ENCODE results near the gene EIF2B4. TPM values are rescaled to one million over a fixed set of nuclear protein-coding genes. Genes with fewer than 3 reads are reported as not detected.

Gene EIF2B4
- total RNA-seq, 1 donor from 2014 or later = 35.0 TPM

DNA sequence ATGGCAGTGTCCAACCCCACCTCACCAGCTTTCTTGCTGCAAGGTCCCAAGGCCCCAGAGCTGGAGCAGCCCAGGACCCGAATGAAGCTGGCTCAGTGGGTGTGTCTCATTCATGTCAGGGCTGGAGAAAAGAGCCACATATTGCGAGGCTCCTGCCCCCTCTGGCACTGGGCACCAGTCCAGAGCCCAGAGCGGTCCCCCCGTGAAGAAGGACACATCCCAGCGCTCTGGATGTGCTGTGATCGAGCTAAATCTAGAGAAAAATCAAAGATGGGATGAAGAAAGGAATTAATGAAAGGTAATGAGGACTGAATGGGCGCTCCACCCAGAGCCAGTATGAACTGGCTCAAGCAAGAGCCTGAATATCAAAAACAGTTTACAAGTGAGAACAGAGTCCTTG, 34.0 kb downstream of the EIF2B4 start:
- ATAC-seq = no peak
- Histone ChIP-seq H3K36me3 (peaks cover 97% of the 10 kb centered on the region), H3K27me3 (no peaks in the 10 kb centered on the region)

DNA sequence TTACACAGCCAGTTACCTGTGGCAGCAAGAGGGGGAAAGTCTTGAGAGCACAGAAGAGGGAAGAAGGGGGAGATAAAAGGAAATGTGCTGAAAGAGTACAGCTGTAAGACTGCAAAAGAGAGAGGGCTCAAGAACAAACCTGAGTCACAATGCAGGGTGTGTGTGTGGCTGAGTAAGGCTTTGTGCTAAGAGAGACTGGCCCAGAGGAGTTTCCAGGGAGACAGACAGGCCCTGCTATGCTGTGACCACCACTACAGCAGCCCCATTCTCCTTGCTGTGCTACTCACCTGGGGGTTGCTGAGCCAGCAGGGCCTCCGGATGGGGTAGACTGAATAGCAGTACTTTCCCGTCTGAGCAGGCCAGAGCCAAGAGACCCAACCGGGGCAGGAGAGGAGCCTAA, 34.8 kb downstream of the EIF2B4 start:
- ATAC-seq (peak; percentile 26), DNase-seq (no peak)
- Histone ChIP-seq H3K4me3 (no peak overlapping the region), H3K27me3 (no peaks in the 10 kb centered on the region), H3K36me3 (peaks cover 95% of the 10 kb centered on the region), H3K27ac (no peak overlapping the region), H3K4me1 (no peaks in the 10 kb centered on the region), H3K9me3 (no peaks in the 10 kb centered on the region)
- TF ChIP-seq, protein P1, sequence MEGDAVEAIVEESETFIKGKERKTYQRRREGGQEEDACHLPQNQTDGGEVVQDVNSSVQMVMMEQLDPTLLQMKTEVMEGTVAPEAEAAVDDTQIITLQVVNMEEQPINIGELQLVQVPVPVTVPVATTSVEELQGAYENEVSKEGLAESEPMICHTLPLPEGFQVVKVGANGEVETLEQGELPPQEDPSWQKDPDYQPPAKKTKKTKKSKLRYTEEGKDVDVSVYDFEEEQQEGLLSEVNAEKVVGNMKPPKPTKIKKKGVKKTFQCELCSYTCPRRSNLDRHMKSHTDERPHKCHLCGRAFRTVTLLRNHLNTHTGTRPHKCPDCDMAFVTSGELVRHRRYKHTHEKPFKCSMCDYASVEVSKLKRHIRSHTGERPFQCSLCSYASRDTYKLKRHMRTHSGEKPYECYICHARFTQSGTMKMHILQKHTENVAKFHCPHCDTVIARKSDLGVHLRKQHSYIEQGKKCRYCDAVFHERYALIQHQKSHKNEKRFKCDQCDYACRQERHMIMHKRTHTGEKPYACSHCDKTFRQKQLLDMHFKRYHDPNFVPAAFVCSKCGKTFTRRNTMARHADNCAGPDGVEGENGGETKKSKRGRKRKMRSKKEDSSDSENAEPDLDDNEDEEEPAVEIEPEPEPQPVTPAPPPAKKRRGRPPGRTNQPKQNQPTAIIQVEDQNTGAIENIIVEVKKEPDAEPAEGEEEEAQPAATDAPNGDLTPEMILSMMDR (IDR thresholded peaks at IDR 0.05) = no peak
- intact Hi-C loops (cut with DNase I) = no loop called here

More for the DNA sequence above, 34.0 kb downstream of the EIF2B4 start:
- Histone ChIP-seq H3K9me3 (no peaks in the 10 kb centered on the region), H3K4me3 (no peak overlapping the region), H3K27ac (no peak overlapping the region), H3K4me1 (no peaks in the 10 kb centered on the region)
- DNase-seq = no peak
- intact Hi-C loops (cut with DNase I) = no loop called here
- TF ChIP-seq, protein P1 (IDR thresholded peaks at IDR 0.05) = no peak

DNA sequence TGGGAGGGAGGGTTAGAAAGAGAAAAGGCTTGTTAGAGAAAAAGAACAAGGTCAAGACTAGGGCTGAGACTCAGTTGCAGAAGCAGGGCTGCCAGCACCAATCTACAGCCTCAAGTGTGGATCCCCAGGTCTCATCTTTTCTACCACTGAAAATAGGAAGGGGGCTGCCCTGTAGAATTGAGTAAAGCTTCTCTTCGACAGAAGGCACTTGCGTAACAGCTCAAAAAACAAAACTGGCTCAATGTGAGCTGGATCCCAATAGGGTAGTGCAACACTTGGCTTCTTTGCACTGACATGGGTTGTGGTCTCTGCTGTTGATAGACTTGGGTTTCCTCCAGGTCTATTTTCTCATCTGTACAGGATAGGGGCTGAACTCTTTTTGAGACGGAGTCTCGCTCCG, 45.4 kb downstream of the EIF2B4 start:
- Histone ChIP-seq H3K27me3 (no peaks in the 10 kb centered on the region), H3K36me3 (peaks cover 38% of the 10 kb centered on the region), H3K4me3 (no peak overlapping the region), H3K27ac (no peak overlapping the region), H3K9me3 (no peaks in the 10 kb centered on the region), H3K4me1 (peaks cover 15% of the 10 kb centered on the region)
- ATAC-seq (no peak), DNase-seq (no peak)
- intact Hi-C loops (cut with DNase I) = no loop called here
- TF ChIP-seq, protein P1 (IDR thresholded peaks at IDR 0.05) = no peak

DNA sequence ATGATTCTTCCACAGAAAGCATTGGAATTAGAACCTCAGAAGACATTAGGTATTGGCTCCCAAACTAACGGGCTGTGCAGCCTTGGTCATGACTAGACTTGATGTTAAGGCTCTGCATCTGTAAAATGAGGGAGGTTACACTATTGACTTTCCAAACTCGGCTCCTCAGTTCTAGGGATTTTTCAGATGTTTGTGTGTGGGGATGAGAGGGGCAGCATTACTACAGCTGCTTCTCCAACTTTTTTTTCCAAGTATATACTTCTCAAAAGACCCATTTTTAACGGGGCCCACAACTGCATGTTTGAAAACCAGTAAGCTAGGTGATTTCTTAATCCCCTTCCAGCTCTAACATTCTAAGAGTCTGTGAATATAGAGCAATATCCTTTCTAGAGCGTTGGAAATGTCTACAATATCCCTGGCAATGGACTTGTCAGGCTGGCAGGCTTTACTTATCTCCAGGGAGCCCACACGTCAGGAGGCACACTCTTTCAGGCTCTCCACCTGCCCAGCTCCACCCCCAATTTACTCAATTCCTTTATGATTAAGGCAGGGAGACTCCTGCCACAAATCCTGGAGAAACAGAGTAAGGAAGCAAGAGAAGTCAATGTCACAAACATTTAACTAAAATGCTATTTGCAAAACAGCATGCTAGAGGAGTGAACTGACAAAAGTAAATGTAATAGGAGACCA, 46.4 kb downstream of the EIF2B4 start:
- no peaks in the 10 kb centered on the region for H3K9me3 ChIP-seq
- intact Hi-C loops (cut with DNase I) = no loop called here
- DNase-seq = no peak

DNA sequence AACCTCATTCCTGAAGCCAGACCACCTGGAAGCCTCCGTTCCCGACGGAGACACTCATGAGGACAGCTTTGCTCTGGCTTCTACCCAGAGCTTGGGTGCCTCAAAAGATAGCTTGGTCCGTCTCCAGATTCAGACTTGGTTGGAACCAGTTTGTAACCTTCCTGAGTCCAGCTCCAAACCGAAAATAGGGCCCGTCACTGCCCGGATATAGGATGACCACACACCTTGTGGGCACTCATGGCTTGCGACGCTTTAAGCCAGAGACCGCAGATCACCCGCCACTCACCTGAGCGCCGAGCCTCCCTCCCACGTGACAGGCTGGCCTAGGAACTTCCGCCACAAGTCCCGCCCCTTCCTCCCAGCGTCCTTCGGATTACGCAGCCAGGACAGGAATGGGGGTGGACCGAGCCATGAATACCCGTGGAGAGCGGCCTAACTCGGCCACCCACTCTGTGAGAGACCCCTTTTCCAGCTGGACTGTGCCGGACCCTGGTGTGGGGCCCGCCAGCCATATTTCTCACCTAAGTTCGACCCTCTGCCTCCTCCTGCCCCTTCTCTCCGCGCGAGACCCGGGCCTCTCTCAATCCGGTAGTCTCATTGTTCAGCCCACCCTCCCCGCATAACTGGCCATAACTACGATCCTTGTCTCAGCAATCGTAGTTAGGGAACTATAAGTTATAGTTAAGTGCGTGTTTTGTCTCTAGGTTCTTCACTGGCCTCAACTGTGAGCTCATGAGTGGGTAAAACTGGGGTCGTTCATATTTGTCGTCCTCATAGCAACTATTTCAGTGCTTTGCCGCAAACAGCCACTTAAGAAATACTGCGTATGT, 47.2 kb downstream of the EIF2B4 start, which contains the start of gene MPV17:
Gene MPV17, minus strand, starts transcription at position 332 of the 830 bp plus-strand sequence. CDS start 580 bp downstream, outside the sequence.
- Histone ChIP-seq H3K36me3 (peaks cover 21% of the 10 kb centered on the region), H3K9me3 (no peaks in the 10 kb centered on the region), H3K4me3 (peak within 1 kb of the TSS; percentile 95), H3K27ac (peak within 1 kb of the TSS; percentile 99), H3K27me3 (no peaks in the 10 kb centered on the region), H3K4me1 (peaks cover 15% of the 10 kb centered on the region)
- DNase-seq = peak; percentile 96
- intact Hi-C loops (cut with DNase I) = no loop called here
- TF ChIP-seq, protein P1 (IDR thresholded peaks at IDR 0.05) = no peak
- ATAC-seq = peak; percentile 95

More for the DNA sequence above, 46.4 kb downstream of the EIF2B4 start:
- no peak for ATAC-seq
- TF ChIP-seq, protein P1 (IDR thresholded peaks at IDR 0.05) = no peak
- H3K4me3 ChIP-seq = peak overlapping the region; percentile 95
- peak overlapping the region; percentile 99 for H3K27ac ChIP-seq
- H3K4me1 ChIP-seq = peaks cover 15% of the 10 kb centered on the region
- H3K27me3 ChIP-seq = no peaks in the 10 kb centered on the region
- peaks cover 29% of the 10 kb centered on the region for H3K36me3 ChIP-seq
